ENCODE data around the gene VMP1. TPM values are rescaled to one million over a fixed set of nuclear protein-coding genes. Genes with fewer than 3 reads are reported as not detected.

Gene VMP1
- total and polyA plus RNA-seq, 4 donors = 92.5 to 249 (median 157) TPM

- Histone ChIP-seq H3K9me3 (ENCODE audit: control insufficient read depth in 4 of 4, insufficient read depth in 3 of 4, low read length in 3 of 4) (no peaks in the 10 kb centered on the region), H3K9ac (ENCODE audit: insufficient read depth in 1 of 2, low read length in 2 of 2) (no peak overlapping the region), H3K4me1 (ENCODE audit: control insufficient read depth in 5 of 5, insufficient read depth in 5 of 5, low read length in 5 of 5) (peaks cover 0 to 5% (median 0%) of the 10 kb centered on the region in 5 donors), H3K36me3 (ENCODE audit: control insufficient read depth in 4 of 4, insufficient read depth in 4 of 4, low read length in 4 of 4) (peaks cover 0 to 8% (median 5%) of the 10 kb centered on the region in 4 donors), H3K27me3 (ENCODE audit: control insufficient read depth in 3 of 3, insufficient read depth in 3 of 3, low read length in 2 of 3) (no peaks in the 10 kb centered on the region), H3K27ac (ENCODE audit: low read depth in 1 of 2, low read length in 1 of 2) (no peak overlapping the region), H3K4me3 (no peak overlapping the region)
- 91 to 94% methylated on average over 6 of the region's 6 CpGs for WGBS, 2 donors
- DNase-seq (no peak), ATAC-seq (ENCODE audit: insufficient read depth, low FRiP score) (no peak)
- no peak for TF ChIP-seq CTCF (IDR thresholded peaks at IDR 0.05; ENCODE audit: control extremely low read depth, extremely low read depth)
Observed at GRCh38 chr17:59766491-59766890, 59.0 kb downstream of the VMP1 start.

- no peak overlapping the region for H3K9ac ChIP-seq (ENCODE audit: insufficient read depth in 1 of 2, low read length in 2 of 2)
- no peaks in the 10 kb centered on the region for H3K9me3 ChIP-seq (ENCODE audit: control insufficient read depth in 4 of 4, insufficient read depth in 3 of 4, low read length in 3 of 4)
- DNase-seq (no peak), ATAC-seq (ENCODE audit: insufficient read depth, low FRiP score) (no peak)
- H3K36me3 ChIP-seq (ENCODE audit: control insufficient read depth in 4 of 4, insufficient read depth in 4 of 4, low read length in 4 of 4) = peaks cover 0 to 8% (median 5%) of the 10 kb centered on the region in 4 donors
- no peak overlapping the region for H3K4me3 ChIP-seq
- no peak overlapping the region for H3K27ac ChIP-seq (ENCODE audit: low read depth in 1 of 2, low read length in 1 of 2)
- peaks cover 0 to 5% (median 0%) of the 10 kb centered on the region in 5 donors for H3K4me1 ChIP-seq (ENCODE audit: control insufficient read depth in 5 of 5, insufficient read depth in 5 of 5, low read length in 5 of 5)
- H3K27me3 ChIP-seq (ENCODE audit: control insufficient read depth in 3 of 3, insufficient read depth in 3 of 3, low read length in 2 of 3) = no peaks in the 10 kb centered on the region
- no peak for TF ChIP-seq CTCF (IDR thresholded peaks at IDR 0.05; ENCODE audit: control extremely low read depth, extremely low read depth)
Observed at GRCh38 chr17:59767176-59767575, 59.7 kb downstream of the VMP1 start.

- Histone ChIP-seq H3K27ac (ENCODE audit: low read depth in 1 of 2, low read length in 1 of 2) (no peak overlapping the region), H3K27me3 (ENCODE audit: control insufficient read depth in 3 of 3, insufficient read depth in 3 of 3, low read length in 2 of 3) (no peaks in the 10 kb centered on the region), H3K9ac (ENCODE audit: insufficient read depth in 1 of 2, low read length in 2 of 2) (no peak overlapping the region), H3K4me3 (no peak overlapping the region), H3K9me3 (ENCODE audit: control insufficient read depth in 4 of 4, insufficient read depth in 3 of 4, low read length in 3 of 4) (no peaks in the 10 kb centered on the region), H3K4me1 (ENCODE audit: control insufficient read depth in 5 of 5, insufficient read depth in 5 of 5, low read length in 5 of 5) (peaks cover 0 to 5% (median 0%) of the 10 kb centered on the region in 5 donors), H3K36me3 (ENCODE audit: control insufficient read depth in 4 of 4, insufficient read depth in 4 of 4, low read length in 4 of 4) (peaks cover 0 to 13% (median 6%) of the 10 kb centered on the region in 4 donors)
- TF ChIP-seq CTCF (IDR thresholded peaks at IDR 0.05; ENCODE audit: control extremely low read depth, extremely low read depth) = no peak
- WGBS, 2 donors = 13 to 42% methylated on average over 1 of the region's 1 CpG
- no peak for DNase-seq
- no peak for ATAC-seq (ENCODE audit: insufficient read depth, low FRiP score)
Observed at GRCh38 chr17:59769887-59770286, 62.4 kb downstream of the VMP1 start.

- WGBS, 2 donors = 94 to 99% methylated on average over 2 of the region's 2 CpGs
- Histone ChIP-seq H3K4me1 (ENCODE audit: control insufficient read depth in 5 of 5, insufficient read depth in 5 of 5, low read length in 5 of 5) (peaks cover 0 to 4% (median 0%) of the 10 kb centered on the region in 5 donors), H3K9ac (ENCODE audit: insufficient read depth in 1 of 2, low read length in 2 of 2) (no peak overlapping the region), H3K27ac (ENCODE audit: low read depth in 1 of 2, low read length in 1 of 2) (no peak overlapping the region), H3K36me3 (ENCODE audit: control insufficient read depth in 4 of 4, insufficient read depth in 4 of 4, low read length in 4 of 4) (peaks cover 0 to 17% (median 4%) of the 10 kb centered on the region in 4 donors), H3K4me3 (no peak overlapping the region), H3K27me3 (ENCODE audit: control insufficient read depth in 3 of 3, insufficient read depth in 3 of 3, low read length in 2 of 3) (no peaks in the 10 kb centered on the region), H3K9me3 (ENCODE audit: control insufficient read depth in 4 of 4, insufficient read depth in 3 of 4, low read length in 3 of 4) (no peaks in the 10 kb centered on the region)
- ATAC-seq (ENCODE audit: insufficient read depth, low FRiP score) (no peak), DNase-seq (no peak)
- TF ChIP-seq CTCF (IDR thresholded peaks at IDR 0.05; ENCODE audit: control extremely low read depth, extremely low read depth) = no peak
Observed at GRCh38 chr17:59771093-59771492, 63.6 kb downstream of the VMP1 start.

Measured in lung (tissue), 12 donors.